ENCODE measurements around the gene CACNA1C.

Gene CACNA1C

GRCh38 chr12:2352203-2352602 lies 299.4 kb downstream of the CACNA1C start:
- no peak for DNase-seq

GRCh38 chr12:2353281-2353680 lies 300.5 kb downstream of the CACNA1C start:
- DNase-seq, result no peak

- DNase-seq, result no peak
Observed at GRCh38 chr12:2353691-2354090, 300.9 kb downstream of the CACNA1C start.

GRCh38 chr12:2354151-2354991 lies 301.6 kb downstream of the CACNA1C start:
- no peak for DNase-seq

GRCh38 chr12:2355198-2355597 lies 302.4 kb downstream of the CACNA1C start:
- DNase-seq, result no peak

- DNase-seq, result no peak
Observed at GRCh38 chr12:2355604-2356003, 302.8 kb downstream of the CACNA1C start.

GRCh38 chr12:2356601-2357125 lies 303.9 kb downstream of the CACNA1C start:
- no peak for DNase-seq

GRCh38 chr12:2358986-2359658 lies 306.3 kb downstream of the CACNA1C start:
- DNase-seq, result no peak

GRCh38 chr12:2359725-2360629 lies 307.2 kb downstream of the CACNA1C start:
- DNase-seq, result no peak

- no peak for DNase-seq
Observed at GRCh38 chr12:2360630-2361170, 307.9 kb downstream of the CACNA1C start.

GRCh38 chr12:2363836-2364609 lies 311.2 kb downstream of the CACNA1C start:
- no peak for DNase-seq

- DNase-seq, result no peak
Observed at GRCh38 chr12:2364631-2365051, 311.9 kb downstream of the CACNA1C start.

- no peak for DNase-seq
Observed at GRCh38 chr12:2366711-2367110, 313.9 kb downstream of the CACNA1C start.

- no peak for DNase-seq
Observed at GRCh38 chr12:2372178-2372577, 319.4 kb downstream of the CACNA1C start.

GRCh38 chr12:2372735-2373134 lies 319.9 kb downstream of the CACNA1C start:
- no peak for DNase-seq

- no peak for DNase-seq
Observed at GRCh38 chr12:2373307-2373706, 320.5 kb downstream of the CACNA1C start.

- no peak for DNase-seq
Observed at GRCh38 chr12:2374092-2374906, 321.5 kb downstream of the CACNA1C start.

GRCh38 chr12:2375871-2376270 lies 323.1 kb downstream of the CACNA1C start:
- DNase-seq, result no peak

GRCh38 chr12:2376908-2377657 lies 324.3 kb downstream of the CACNA1C start:
- DNase-seq, result no peak

- DNase-seq, result no peak
Observed at GRCh38 chr12:2378835-2379330, 326.1 kb downstream of the CACNA1C start.

Data from NCI-H146 (cell line).